HAP-1 (cell line): ENCODE data around the gene VWA2.

Experiments
- DNase-seq, 2 experiments: peaks; one replicate each; pipeline ENCODE4 v3.0.0-alpha.2; 2016 to 2020; ENCODE audit warnings: low spot score in 2 of 2
- H3K27me3 ChIP-seq: fragments of 250-450 bp; sonication (Bioruptor Pico); 2 replicates; pipeline ENCODE4 v1.5.1; 2020; ENCODE audit warnings: low read depth, mild to moderate bottlenecking, moderate library complexity
- H3K36me3 ChIP-seq: fragments of 250-450 bp; sonication (Bioruptor Pico); replicated peaks from 2 replicates; pipeline ENCODE4 v1.5.1; 2020; ENCODE audit warnings: mild to moderate bottlenecking
- H3K4me1 ChIP-seq: fragments of 250-450 bp; sonication (Bioruptor Pico); 2 replicates; pipeline ENCODE4 v1.5.1; 2020; ENCODE audit warnings: mild to moderate bottlenecking
- H3K4me3 ChIP-seq: fragments of 250-450 bp; sonication (Bioruptor Pico); 2 replicates; pipeline ENCODE4 v1.5.1; 2020; ENCODE audit warnings: mild to moderate bottlenecking, moderate library complexity
- H3K9me3 ChIP-seq: fragments of 250-450 bp; sonication (Bioruptor Pico); 2 replicates; pipeline ENCODE4 v1.5.1; 2020; ENCODE audit warnings: mild to moderate bottlenecking, moderate library complexity
- in situ Hi-C: fragments of 300-500 bp; cut with MboI; formaldehyde crosslinking; loops from 3 replicates; pipeline ENCODE4 v1.14.3; 2020; ENCODE audit warnings: low sequenced_read_pairs, inconsistent platforms, mixed read lengths

Gene VWA2

DNA sequence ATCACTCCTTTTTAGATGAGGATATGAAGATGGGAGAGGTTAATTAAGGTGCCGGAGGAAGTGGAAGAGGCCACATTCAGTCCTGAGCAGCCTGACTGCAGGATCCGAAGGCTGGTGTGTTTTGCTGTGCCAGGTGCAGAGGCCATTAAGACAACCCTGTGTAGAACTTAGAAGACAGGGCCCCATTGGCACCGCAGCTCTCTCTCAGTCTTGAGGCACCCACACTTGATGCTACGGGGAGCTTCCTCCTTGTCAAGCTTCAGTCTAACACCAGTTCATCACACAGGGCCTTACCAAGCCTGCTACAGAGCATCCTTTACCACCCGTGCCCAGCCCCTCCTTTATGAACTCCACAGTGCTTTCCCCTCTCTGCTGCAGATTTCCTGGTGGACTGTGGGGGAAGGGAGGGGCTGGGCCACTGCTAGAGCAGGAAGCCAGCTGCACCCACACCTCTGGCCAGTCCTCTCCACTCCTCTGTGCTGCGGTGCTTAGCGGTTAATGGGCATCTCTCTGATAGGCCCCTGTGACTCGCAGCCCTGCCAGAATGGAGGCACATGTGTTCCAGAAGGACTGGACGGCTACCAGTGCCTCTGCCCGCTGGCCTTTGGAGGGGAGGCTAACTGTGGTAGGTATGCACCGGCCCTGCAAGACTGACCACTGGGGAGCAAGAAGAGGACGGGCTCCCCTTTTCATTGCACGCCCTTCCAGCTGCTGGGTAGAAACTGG lies 45.5 kb downstream of the VWA2 start:
- no peak for DNase-seq
- Histone ChIP-seq H3K27me3 (no peaks in the 10 kb centered on the region), H3K4me1 (no peaks in the 10 kb centered on the region), H3K9me3 (no peaks in the 10 kb centered on the region), H3K36me3 (no peaks in the 10 kb centered on the region), H3K4me3 (no peak overlapping the region)
- in situ Hi-C loops = no loop called here

- H3K27me3 ChIP-seq = no peaks in the 10 kb centered on the region
- DNase-seq = no peak
- in situ Hi-C loops = no loop called here
- H3K36me3 ChIP-seq = no peaks in the 10 kb centered on the region
- H3K9me3 ChIP-seq = no peaks in the 10 kb centered on the region
- H3K4me3 ChIP-seq = no peak overlapping the region
- no peaks in the 10 kb centered on the region for H3K4me1 ChIP-seq
These were observed 46.9 kb downstream of the VWA2 start for GRCh38 chr10:114285961-114286441.

DNA sequence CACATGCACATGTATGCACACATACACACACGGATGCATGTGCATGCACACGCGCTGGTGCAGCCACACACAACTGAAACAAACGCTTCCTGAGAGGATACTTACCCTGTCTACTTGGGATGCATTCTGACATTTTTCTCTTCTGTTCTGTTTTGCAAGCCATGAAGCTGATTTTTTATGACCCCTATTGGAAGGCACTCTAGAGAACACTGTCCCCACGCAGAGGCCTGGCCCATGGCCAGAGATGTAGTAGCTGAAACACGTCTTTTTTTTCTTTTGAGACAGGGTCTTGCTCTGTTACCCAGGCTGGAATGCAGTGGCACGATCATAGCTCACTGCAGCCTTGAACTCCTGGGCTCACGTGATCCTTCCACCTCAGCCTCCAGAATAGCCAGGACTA lies 47.9 kb downstream of the VWA2 start:
- in situ Hi-C loops = no loop called here
- no peak for DNase-seq
- no peaks in the 10 kb centered on the region for H3K27me3 ChIP-seq
- H3K4me1 ChIP-seq = no peaks in the 10 kb centered on the region
- no peaks in the 10 kb centered on the region for H3K9me3 ChIP-seq
- H3K36me3 ChIP-seq = no peaks in the 10 kb centered on the region
- no peak overlapping the region for H3K4me3 ChIP-seq

GRCh38 chr10:114288424-114289095 lies 49.5 kb downstream of the VWA2 start:
- no peak overlapping the region for H3K4me3 ChIP-seq
- in situ Hi-C loops = no loop called here
- no peak for DNase-seq
- no peaks in the 10 kb centered on the region for H3K9me3 ChIP-seq
- no peaks in the 10 kb centered on the region for H3K27me3 ChIP-seq
- H3K36me3 ChIP-seq = no peaks in the 10 kb centered on the region
- no peaks in the 10 kb centered on the region for H3K4me1 ChIP-seq

- Histone ChIP-seq H3K4me3 (no peak overlapping the region), H3K9me3 (no peaks in the 10 kb centered on the region), H3K36me3 (no peaks in the 10 kb centered on the region), H3K27me3 (no peaks in the 10 kb centered on the region), H3K4me1 (no peaks in the 10 kb centered on the region)
- in situ Hi-C loops = no loop called here
- no peak for DNase-seq
These were observed 50.0 kb downstream of the VWA2 start for GRCh38 chr10:114289096-114289436.

DNA sequence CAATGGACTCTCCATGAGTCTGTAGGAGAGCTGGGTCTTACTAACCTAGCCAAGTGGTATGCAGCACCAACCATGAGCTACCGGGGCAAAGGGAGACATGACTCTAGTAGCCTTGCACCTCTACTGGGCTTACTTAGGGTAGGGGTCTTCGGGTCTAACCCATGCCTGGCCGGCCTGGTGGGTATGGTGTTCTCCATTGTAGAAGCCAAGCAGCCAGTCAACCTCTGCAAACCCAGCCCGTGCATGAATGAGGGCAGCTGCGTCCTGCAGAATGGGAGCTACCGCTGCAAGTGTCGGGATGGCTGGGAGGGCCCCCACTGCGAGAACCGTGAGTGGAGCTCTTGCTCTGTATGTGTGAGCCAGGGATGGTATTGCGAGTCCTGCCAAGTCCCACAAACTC lies 51.0 kb downstream of the VWA2 start:
- in situ Hi-C loops = no loop called here
- no peaks in the 10 kb centered on the region; the same call in 1 of the 2 replicates for H3K9me3 ChIP-seq
- H3K27me3 ChIP-seq = no peaks in the 10 kb centered on the region
- no peak for DNase-seq
- no peak overlapping the region for H3K4me3 ChIP-seq
- no peaks in the 10 kb centered on the region for H3K36me3 ChIP-seq
- H3K4me1 ChIP-seq = no peaks in the 10 kb centered on the region

DNA sequence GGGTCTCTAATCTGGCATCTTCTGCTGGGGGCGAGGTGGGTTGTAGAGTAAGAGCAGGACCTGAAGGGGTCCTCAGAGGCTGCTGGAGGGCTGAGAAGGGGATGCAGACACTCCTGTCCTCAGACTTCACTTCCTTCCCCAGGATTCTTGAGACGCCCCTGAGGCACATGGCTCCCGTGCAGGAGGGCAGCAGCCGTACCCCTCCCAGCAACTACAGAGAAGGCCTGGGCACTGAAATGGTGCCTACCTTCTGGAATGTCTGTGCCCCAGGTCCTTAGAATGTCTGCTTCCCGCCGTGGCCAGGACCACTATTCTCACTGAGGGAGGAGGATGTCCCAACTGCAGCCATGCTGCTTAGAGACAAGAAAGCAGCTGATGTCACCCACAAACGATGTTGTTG lies 52.0 kb downstream of the VWA2 start:
- no peak for DNase-seq
- Histone ChIP-seq H3K36me3 (no peaks in the 10 kb centered on the region), H3K9me3 (peaks cover 5% of the 10 kb centered on the region; the same call in 1 of the 2 replicates), H3K4me1 (no peaks in the 10 kb centered on the region), H3K27me3 (no peaks in the 10 kb centered on the region), H3K4me3 (no peak overlapping the region)
- in situ Hi-C loops = no loop called here

GRCh38 chr10:114291516-114291915 lies 52.5 kb downstream of the VWA2 start:
- Histone ChIP-seq H3K4me1 (no peaks in the 10 kb centered on the region), H3K4me3 (no peak overlapping the region), H3K9me3 (peaks cover 5% of the 10 kb centered on the region; the same call in 1 of the 2 replicates), H3K36me3 (no peaks in the 10 kb centered on the region), H3K27me3 (no peaks in the 10 kb centered on the region)
- in situ Hi-C loops = no loop called here
- no peak for DNase-seq

DNA sequence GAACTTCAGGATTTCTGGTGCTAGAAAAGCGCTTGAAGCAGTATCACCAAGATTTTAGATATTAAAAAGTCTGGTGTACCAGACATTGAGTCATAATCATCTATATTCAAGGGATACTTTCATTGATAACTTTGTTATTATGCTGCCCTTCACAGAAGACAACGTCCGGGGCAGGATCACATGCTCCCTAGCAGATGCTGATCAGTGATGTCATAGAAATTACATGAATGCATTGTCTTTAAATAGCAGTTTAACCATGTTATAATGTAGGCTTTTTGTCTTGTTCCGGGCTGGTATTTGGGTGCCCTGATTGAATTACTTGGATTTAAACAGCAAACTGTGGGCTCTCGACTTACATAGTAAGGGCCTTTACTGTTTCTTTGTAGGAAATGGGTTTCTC lies 54.0 kb downstream of the VWA2 start:
- no peaks in the 10 kb centered on the region for H3K27me3 ChIP-seq
- H3K4me1 ChIP-seq = no peaks in the 10 kb centered on the region
- H3K4me3 ChIP-seq = no peak overlapping the region
- no peak for DNase-seq
- H3K9me3 ChIP-seq = peaks cover 5% of the 10 kb centered on the region; the same call in 1 of the 2 replicates
- no peaks in the 10 kb centered on the region for H3K36me3 ChIP-seq
- in situ Hi-C loops = no loop called here

GRCh38 chr10:114294549-114294948 lies 55.5 kb downstream of the VWA2 start:
- in situ Hi-C loops = no loop called here
- Histone ChIP-seq H3K36me3 (no peaks in the 10 kb centered on the region), H3K4me1 (no peaks in the 10 kb centered on the region), H3K4me3 (no peak overlapping the region), H3K9me3 (peaks cover 5% of the 10 kb centered on the region; the same call in 1 of the 2 replicates), H3K27me3 (no peaks in the 10 kb centered on the region)
- DNase-seq = no peak

- Histone ChIP-seq H3K27me3 (no peaks in the 10 kb centered on the region), H3K4me3 (no peak overlapping the region), H3K36me3 (no peaks in the 10 kb centered on the region), H3K9me3 (peaks cover 5% of the 10 kb centered on the region; the same call in 1 of the 2 replicates), H3K4me1 (no peaks in the 10 kb centered on the region)
- DNase-seq = no peak
- in situ Hi-C loops = no loop called here
These were observed 56.3 kb downstream of the VWA2 start for GRCh38 chr10:114295393-114295792.

GRCh38 chr10:114297136-114297705 lies 58.2 kb downstream of the VWA2 start:
- Histone ChIP-seq H3K9me3 (peaks cover 5% of the 10 kb centered on the region; the same call in 1 of the 2 replicates), H3K4me3 (no peak overlapping the region), H3K4me1 (no peaks in the 10 kb centered on the region), H3K27me3 (no peaks in the 10 kb centered on the region), H3K36me3 (no peaks in the 10 kb centered on the region)
- no peak for DNase-seq
- in situ Hi-C loops = no loop called here

DNA sequence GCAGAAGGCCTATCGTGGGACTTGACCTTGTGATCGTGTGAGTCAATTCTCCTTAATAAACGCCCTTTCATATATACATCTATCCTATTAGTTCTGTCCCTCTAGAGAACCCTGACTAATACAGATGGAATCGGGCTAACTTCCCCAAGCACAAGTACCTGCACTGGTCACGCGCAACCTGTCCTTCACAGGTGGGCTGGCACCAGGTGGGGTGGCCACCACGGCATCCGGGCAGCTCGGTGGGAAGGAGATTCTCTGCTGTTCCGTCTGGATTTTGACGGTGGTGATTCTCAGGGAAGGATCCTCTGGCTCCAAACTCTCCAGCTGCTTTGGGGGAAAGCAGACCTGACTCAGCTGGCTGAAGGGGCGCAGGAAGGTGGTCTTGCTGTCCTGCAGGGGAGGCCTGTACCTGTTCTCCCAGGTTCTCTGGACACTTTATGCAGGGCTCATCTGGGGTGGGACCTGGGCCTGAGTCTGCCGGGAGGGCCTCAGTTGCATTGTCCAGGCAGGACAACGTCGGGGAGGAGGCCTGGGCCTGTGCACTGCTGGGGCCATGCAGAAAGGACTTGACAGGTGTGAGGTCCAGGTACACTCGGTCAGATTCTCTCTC lies 61.1 kb downstream of the VWA2 start:
- Histone ChIP-seq H3K4me1 (peaks cover 4% of the 10 kb centered on the region; the same call in 1 of the 2 replicates), H3K9me3 (0 out of 2 replicates have a peak, but pooled peaks cover 5% of the 10 kb centered on the region), H3K27me3 (no peaks in the 10 kb centered on the region), H3K4me3 (no peak overlapping the region), H3K36me3 (no peaks in the 10 kb centered on the region)
- in situ Hi-C loops = loop anchor here (5.0 to 25.0 kb wide), 2 partner anchors 247 to 412 kb away; no protein-coding TSS in a partner anchor
- DNase-seq = no peak

DNA sequence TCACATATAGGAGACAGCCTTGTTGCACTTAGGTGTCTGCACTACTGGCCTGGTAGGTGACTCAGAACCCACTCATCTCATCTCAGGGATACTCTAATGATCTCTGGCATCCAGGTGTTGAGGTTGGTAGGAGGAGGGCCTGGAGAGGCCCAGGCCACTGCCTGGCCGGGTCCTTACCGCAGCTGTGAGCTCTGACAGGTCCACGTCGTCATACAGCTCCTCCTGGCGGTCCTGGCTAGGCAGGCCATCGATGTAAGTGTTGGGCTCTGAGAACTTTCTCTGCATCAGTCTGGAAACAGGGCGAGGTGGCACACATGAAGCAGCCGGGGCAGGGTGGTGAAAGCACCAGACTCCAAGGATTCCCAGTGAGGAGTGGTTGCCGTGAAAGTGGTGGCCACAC lies 62.1 kb downstream of the VWA2 start:
- DNase-seq = no peak
- Histone ChIP-seq H3K4me1 (peaks cover 4% of the 10 kb centered on the region; the same call in 1 of the 2 replicates), H3K4me3 (no peak overlapping the region), H3K36me3 (no peaks in the 10 kb centered on the region), H3K9me3 (no peaks in the 10 kb centered on the region), H3K27me3 (no peaks in the 10 kb centered on the region)
- in situ Hi-C loops = loop anchor here (5.0 to 25.0 kb wide), 2 partner anchors 246 to 411 kb away; no protein-coding TSS in a partner anchor
